ENCODE results near the gene COL21A1. TPM values are rescaled to one million over a fixed set of nuclear protein-coding genes. Genes with fewer than 3 reads are reported as not detected.

COL21A1 gene
- total RNA-seq, 1 donor from 2014 or later = not detected

- Mint-ChIP-seq H3K27ac (no peak overlapping the region), H3K27me3 (no peaks in the 10 kb centered on the region), H3K9me3 (peaks cover 15% of the 10 kb centered on the region), H3K4me3 (no peak overlapping the region), H3K4me1 (no peaks in the 10 kb centered on the region), H3K36me3 (ENCODE audit: low read depth) (no peaks in the 10 kb centered on the region)
- ChIA-PET CTCF (no interaction called here), POLR2A (no interaction called here)
- DNase-seq (no peak), ATAC-seq (ENCODE audit: low read depth) (no peak)
- intact Hi-C loops (cut with micrococcal nuclease) = no loop called here
- TF ChIP-seq CTCF (IDR thresholded peaks at IDR 0.05) = no peak
These were observed 95.7 kb downstream of the COL21A1 start for GRCh38 chr6:56151609-56152224.

GRCh38 chr6:56148488-56149186 lies 98.7 kb downstream of the COL21A1 start:
- Mint-ChIP-seq H3K4me3 (no peak overlapping the region), H3K27me3 (no peaks in the 10 kb centered on the region), H3K4me1 (no peaks in the 10 kb centered on the region), H3K36me3 (ENCODE audit: low read depth) (no peaks in the 10 kb centered on the region), H3K27ac (no peak overlapping the region), H3K9me3 (peaks cover 4% of the 10 kb centered on the region)
- no peak for DNase-seq
- intact Hi-C loops (cut with micrococcal nuclease) = no loop called here
- CTCF ChIA-PET = no interaction called here
- ATAC-seq (ENCODE audit: low read depth) = no peak
- TF ChIP-seq CTCF (IDR thresholded peaks at IDR 0.05) = no peak
- POLR2A ChIA-PET = no interaction called here

- DNase-seq (no peak), ATAC-seq (ENCODE audit: low read depth) (no peak)
- Mint-ChIP-seq H3K4me3 (no peak overlapping the region), H3K27me3 (no peaks in the 10 kb centered on the region), H3K9me3 (peaks cover 2% of the 10 kb centered on the region), H3K36me3 (ENCODE audit: low read depth) (no peaks in the 10 kb centered on the region), H3K27ac (no peak overlapping the region), H3K4me1 (no peaks in the 10 kb centered on the region)
- no peak for TF ChIP-seq CTCF (IDR thresholded peaks at IDR 0.05)
- intact Hi-C loops (cut with micrococcal nuclease) = no loop called here
- CTCF ChIA-PET = no interaction called here
- POLR2A ChIA-PET = no interaction called here
These were observed 99.6 kb downstream of the COL21A1 start for GRCh38 chr6:56147766-56148165.

- no peaks in the 10 kb centered on the region for H3K27me3 Mint-ChIP-seq
- H3K4me1 Mint-ChIP-seq = no peaks in the 10 kb centered on the region
- TF ChIP-seq CTCF (IDR thresholded peaks at IDR 0.05) = no peak
- DNase-seq (no peak), ATAC-seq (ENCODE audit: low read depth) (no peak)
- peaks cover 2% of the 10 kb centered on the region for H3K9me3 Mint-ChIP-seq
- no peaks in the 10 kb centered on the region for H3K36me3 Mint-ChIP-seq (ENCODE audit: low read depth)
- CTCF ChIA-PET = no interaction called here
- H3K27ac Mint-ChIP-seq = no peak overlapping the region
- no peak overlapping the region for H3K4me3 Mint-ChIP-seq
- POLR2A ChIA-PET = no interaction called here
- intact Hi-C loops (cut with micrococcal nuclease) = no loop called here
These were observed 101.3 kb downstream of the COL21A1 start for GRCh38 chr6:56146086-56146485.

GRCh38 chr6:56145616-56146015 lies 101.8 kb downstream of the COL21A1 start:
- DNase-seq (no peak), ATAC-seq (ENCODE audit: low read depth) (no peak)
- no peak overlapping the region for H3K27ac Mint-ChIP-seq
- no peak overlapping the region for H3K4me3 Mint-ChIP-seq
- intact Hi-C loops (cut with micrococcal nuclease) = no loop called here
- ChIA-PET CTCF (no interaction called here), POLR2A (no interaction called here)
- no peaks in the 10 kb centered on the region for H3K36me3 Mint-ChIP-seq (ENCODE audit: low read depth)
- peaks cover 2% of the 10 kb centered on the region for H3K9me3 Mint-ChIP-seq
- TF ChIP-seq CTCF (IDR thresholded peaks at IDR 0.05) = no peak
- H3K27me3 Mint-ChIP-seq = no peaks in the 10 kb centered on the region
- no peaks in the 10 kb centered on the region for H3K4me1 Mint-ChIP-seq
